HCT116 (cell line): ENCODE results near the gene DIP2C.

Experiments used
- EZH2 ChIP-seq: fragments of 200-600 bp; sonication (generic); IDR thresholded peaks from 2 replicates; pipeline ENCODE4 v1.6.1; 2017; ENCODE audit warnings: antibody characterized with exemption, mixed run types
- EZH2phosphoT487 ChIP-seq: fragments of 200-600 bp; IDR thresholded peaks from 2 replicates; pipeline ENCODE4 v1.6.1; 2018; ENCODE audit warnings: antibody characterized with exemption, borderline replicate concordance
- POLR2A ChIP-seq: IDR thresholded peaks from 2 replicates; pipeline ENCODE4 v1.7.0; 2011; ENCODE audit warnings: borderline replicate concordance; ENCODE audit not compliant: insufficient read depth, insufficient read length; ENCODE audit errors: extremely low read depth
- SIN3A ChIP-seq: IDR thresholded peaks from 2 replicates; pipeline ENCODE4 v1.6.1; 2012; ENCODE audit warnings: low read depth
- SP1 ChIP-seq: IDR thresholded peaks from 2 replicates; pipeline ENCODE4 v1.6.1; 2012; ENCODE audit warnings: low read depth
- TF ChIP-seq, protein P1 (sequence below): IDR thresholded peaks from 2 replicates; pipeline ENCODE4 v1.6.1; 2012
- TF ChIP-seq, protein P2 (sequence below), 3 experiments: fragments of 200-600 bp in 1 of 3; sonication (generic) in 1 of 3; IDR thresholded peaks in 2 of 3; conservative IDR thresholded peaks in 1 of 3; 2 replicates each; pipeline ENCODE4 v1.5.1; 2012 to 2017; ENCODE audit warnings: low read depth in 2 of 3, low read length in 2 of 3, antibody characterized with exemption in 1 of 3, borderline replicate concordance in 1 of 3, control low read depth in 1 of 3, mild to moderate bottlenecking in 1 of 3, mixed read lengths in 1 of 3, mixed run types in 1 of 3, moderate library complexity in 1 of 3; ENCODE audit not compliant: insufficient read depth in 1 of 3
- TF ChIP-seq, protein P3 (sequence below): IDR thresholded peaks from 2 replicates; pipeline ENCODE4 v1.6.1; 2012

DNA sequence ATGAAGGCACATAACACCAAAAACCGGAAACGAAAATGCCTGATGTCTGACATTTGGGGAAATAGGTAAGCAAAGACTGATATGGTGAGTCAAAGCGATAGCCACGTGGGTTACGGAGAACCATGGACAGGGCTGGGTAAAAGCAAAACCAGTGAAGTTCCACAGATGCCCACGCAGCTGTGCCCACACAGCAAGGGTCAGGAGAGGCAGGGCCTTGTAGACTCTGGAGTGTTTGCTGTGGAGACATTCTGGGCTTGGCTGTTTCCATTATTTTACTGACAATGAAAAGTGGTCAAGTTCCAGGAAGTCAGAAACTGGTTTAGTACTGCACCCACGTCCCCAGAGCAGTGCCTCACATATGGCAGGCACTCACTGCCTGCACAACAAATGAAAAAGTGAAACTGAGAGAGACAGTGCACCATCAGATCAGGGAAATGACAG, 405.5 kb downstream of the DIP2C start:
- TF ChIP-seq, protein P1, sequence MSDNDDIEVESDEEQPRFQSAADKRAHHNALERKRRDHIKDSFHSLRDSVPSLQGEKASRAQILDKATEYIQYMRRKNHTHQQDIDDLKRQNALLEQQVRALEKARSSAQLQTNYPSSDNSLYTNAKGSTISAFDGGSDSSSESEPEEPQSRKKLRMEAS: no peak
- TF ChIP-seq, protein P2, sequence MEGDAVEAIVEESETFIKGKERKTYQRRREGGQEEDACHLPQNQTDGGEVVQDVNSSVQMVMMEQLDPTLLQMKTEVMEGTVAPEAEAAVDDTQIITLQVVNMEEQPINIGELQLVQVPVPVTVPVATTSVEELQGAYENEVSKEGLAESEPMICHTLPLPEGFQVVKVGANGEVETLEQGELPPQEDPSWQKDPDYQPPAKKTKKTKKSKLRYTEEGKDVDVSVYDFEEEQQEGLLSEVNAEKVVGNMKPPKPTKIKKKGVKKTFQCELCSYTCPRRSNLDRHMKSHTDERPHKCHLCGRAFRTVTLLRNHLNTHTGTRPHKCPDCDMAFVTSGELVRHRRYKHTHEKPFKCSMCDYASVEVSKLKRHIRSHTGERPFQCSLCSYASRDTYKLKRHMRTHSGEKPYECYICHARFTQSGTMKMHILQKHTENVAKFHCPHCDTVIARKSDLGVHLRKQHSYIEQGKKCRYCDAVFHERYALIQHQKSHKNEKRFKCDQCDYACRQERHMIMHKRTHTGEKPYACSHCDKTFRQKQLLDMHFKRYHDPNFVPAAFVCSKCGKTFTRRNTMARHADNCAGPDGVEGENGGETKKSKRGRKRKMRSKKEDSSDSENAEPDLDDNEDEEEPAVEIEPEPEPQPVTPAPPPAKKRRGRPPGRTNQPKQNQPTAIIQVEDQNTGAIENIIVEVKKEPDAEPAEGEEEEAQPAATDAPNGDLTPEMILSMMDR (IDR thresholded peaks at IDR 0.05 in 2 of 3, conservative IDR thresholded peaks at IDR 0.05 in 1 of 3; ENCODE audit: borderline replicate concordance in 1 of 3, insufficient read depth in 1 of 3, low read depth in 2 of 3, low read length in 2 of 3): no peak
- TF ChIP-seq EZH2 (no peak), EZH2phosphoT487 (no peak), SP1 (no peak), POLR2A (no peak), SIN3A (no peak)
- TF ChIP-seq, protein P3, sequence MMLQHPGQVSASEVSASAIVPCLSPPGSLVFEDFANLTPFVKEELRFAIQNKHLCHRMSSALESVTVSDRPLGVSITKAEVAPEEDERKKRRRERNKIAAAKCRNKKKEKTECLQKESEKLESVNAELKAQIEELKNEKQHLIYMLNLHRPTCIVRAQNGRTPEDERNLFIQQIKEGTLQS: no peak
